ENCODE results near the gene CEP70. TPM values are rescaled to one million over a fixed set of nuclear protein-coding genes. Genes with fewer than 3 reads are reported as not detected.
"Not testable (repeated sequence)": the region's sequence is repeated elsewhere in the genome, so short reads cannot be mapped to it uniquely, and the experiment has no call there.

CEP70 gene
- total RNA-seq, 2 experiments from 2014 or later: 14.5 to 15.9 TPM

DNA sequence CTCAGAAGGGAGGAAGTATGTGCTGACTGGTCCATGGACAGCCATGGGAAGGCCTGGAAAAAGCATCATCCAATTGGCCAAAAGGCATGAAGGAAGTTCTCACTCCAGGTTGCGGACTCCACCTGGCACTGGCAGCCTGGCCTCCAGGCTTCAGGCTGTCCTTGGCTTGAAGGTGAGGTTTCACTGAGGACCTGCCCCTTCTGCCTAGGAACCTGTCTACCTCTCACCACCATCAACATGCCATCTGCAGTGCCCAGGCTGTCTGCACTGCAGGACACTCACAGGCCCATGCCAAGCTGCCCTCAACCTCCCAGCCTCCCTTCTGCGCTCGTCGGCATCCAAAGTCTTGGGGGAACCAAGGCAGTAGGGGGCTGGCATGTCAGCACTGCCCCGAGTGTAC lies 51.1 kb downstream of the CEP70 start:
- Mint-ChIP-seq H3K36me3 (ENCODE audit: low read depth) (peaks cover 67% of the 10 kb centered on the region), H3K9me3 (peaks cover 47% of the 10 kb centered on the region), H3K27me3 (no peaks in the 10 kb centered on the region), H3K4me1 (no peaks in the 10 kb centered on the region), H3K27ac (no peak overlapping the region), H3K4me3 (no peak overlapping the region)
- POLR2A ChIA-PET: no interaction called here
- no peak for DNase-seq
- CTCF ChIA-PET: interaction anchor here (0.6 to 0.9 kb wide), 3 partner anchors 62 to 493 kb away, joined by 3 read pairs; no protein-coding TSS in a partner anchor

DNA sequence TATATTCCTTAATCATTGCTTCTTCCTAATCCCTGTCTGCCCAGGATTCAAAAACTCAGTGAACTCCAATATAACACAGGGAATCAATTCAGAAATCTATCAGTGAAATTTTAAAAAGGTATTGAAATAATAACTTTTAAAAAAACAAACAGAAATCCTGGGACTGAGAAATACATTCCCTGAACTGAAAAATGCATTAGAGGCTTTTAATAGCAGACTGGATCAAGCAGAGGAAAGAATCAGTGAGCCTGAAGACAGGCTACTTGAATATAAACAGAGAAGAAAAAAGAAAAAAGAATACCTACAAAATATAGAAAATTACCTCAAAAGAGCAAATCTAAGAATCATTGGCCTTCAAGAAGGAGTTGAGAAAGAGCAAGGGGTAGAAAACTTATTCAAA lies 54.7 kb downstream of the CEP70 start:
- POLR2A ChIA-PET: no interaction called here
- Mint-ChIP-seq H3K4me3 (no peak overlapping the region), H3K27me3 (no peaks in the 10 kb centered on the region), H3K4me1 (no peaks in the 10 kb centered on the region), H3K36me3 (ENCODE audit: low read depth) (peaks cover 54% of the 10 kb centered on the region), H3K27ac (no peak overlapping the region), H3K9me3 (peaks cover 27% of the 10 kb centered on the region)
- CTCF ChIA-PET: no interaction called here
- no peak for DNase-seq

DNA sequence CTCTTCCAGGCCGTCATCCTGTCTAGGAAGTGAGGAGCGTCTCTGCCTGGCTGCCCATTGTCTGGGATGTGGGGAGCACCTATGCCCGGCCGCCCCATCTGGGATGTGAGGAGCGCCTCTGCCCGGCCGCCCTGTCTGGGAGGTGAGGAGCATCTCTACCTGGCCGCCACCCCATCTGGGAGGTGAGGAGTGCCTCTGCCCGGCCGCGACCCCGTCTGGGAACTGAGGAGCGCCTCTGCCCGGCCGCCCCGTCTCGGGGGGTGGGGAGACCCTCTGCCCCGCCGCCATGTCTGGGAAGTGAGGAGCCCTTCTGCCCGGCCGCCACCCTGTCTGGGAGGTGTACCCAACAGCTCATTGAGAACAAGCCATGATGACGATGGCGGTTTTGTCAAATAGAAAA lies 72.6 kb downstream of the CEP70 start:
- H3K36me3 Mint-ChIP-seq (ENCODE audit: low read depth): peaks cover 47% of the 10 kb centered on the region
- H3K4me3 Mint-ChIP-seq, DNase-seq, H3K9me3 Mint-ChIP-seq, POLR2A ChIA-PET, H3K27me3 Mint-ChIP-seq, H3K27ac Mint-ChIP-seq, H3K4me1 Mint-ChIP-seq: not testable (repeated sequence)
- CTCF ChIA-PET: interaction anchor here (1.2 kb wide), 1 partner anchor 73 kb away, joined by 3 read pairs; the partner anchor contains the start of gene CEP70

DNA sequence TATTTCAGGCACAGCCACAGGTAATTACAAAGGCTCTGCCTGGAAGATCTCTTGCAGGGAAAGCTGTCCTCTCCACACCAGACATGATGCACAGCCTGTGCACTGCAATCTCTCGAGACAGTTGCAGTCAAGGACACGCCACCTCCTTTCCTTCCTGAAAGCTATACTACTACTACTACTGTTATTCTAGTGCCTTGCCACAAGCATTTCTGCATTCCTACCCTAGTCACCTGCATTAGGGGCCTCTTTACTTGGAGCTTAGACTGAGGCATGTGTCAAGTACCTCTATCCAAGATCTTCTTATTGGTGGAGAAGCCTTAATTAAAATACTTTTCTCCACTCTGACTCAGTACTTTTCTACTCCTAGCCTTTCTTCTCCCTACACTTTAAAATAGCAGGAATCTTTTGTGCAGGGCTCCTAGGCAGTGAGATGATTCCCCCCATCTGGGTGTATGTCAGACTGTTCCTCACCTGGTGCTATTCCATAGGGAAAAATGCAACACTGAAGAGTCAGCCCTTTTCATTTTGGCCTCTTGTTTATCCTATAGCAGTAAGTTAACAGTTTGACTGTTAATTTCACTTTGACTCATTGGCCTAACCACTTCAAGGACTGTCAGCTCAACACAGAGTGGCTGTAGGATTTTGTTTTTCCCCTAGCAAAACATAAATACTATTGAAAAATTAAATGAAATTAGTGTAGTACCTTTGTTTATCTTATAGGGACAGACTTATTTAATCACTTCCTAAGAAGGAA lies 80.8 kb downstream of the CEP70 start:
- Mint-ChIP-seq H3K36me3 (ENCODE audit: low read depth) (peaks cover 27% of the 10 kb centered on the region), H3K4me3 (peak overlapping the region; percentile 12), H3K9me3 (peaks cover 1% of the 10 kb centered on the region), H3K4me1 (peaks cover 27% of the 10 kb centered on the region), H3K27ac (peak overlapping the region; percentile 78), H3K27me3 (no peaks in the 10 kb centered on the region)
- ChIA-PET POLR2A (interaction anchor here (0.6 kb wide), 2 partner anchors 16 to 327 kb away, joined by 4 read pairs; no protein-coding TSS in a partner anchor), CTCF (interaction anchor here (1.1 to 1.6 kb wide), 3 partner anchors 13 to 402 kb away, joined by 3 to 5 read pairs (median 3); no protein-coding TSS in a partner anchor)
- DNase-seq: peak; percentile 41

DNA sequence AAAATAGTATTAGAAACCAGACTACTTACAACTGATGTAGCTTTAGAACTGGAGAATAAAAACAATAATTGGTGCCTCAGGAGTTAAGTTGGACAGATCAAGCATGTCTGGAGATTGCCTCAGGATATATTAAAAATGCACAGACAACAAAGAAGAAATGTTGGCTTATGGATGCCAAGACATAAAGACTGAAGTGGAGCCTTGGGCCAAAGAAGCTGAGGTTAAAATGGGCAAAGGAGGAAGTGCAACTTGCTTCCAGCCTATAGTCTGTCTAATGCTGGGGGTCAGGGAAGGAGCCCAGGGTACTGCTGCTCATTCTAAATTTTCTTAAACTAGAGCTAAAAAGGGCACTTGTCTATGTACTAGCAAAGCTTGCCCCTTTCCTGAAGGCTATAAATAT lies 82.1 kb downstream of the CEP70 start:
- POLR2A ChIA-PET: no interaction called here
- Mint-ChIP-seq H3K9me3 (no peaks in the 10 kb centered on the region), H3K36me3 (ENCODE audit: low read depth) (peaks cover 17% of the 10 kb centered on the region)

DNA sequence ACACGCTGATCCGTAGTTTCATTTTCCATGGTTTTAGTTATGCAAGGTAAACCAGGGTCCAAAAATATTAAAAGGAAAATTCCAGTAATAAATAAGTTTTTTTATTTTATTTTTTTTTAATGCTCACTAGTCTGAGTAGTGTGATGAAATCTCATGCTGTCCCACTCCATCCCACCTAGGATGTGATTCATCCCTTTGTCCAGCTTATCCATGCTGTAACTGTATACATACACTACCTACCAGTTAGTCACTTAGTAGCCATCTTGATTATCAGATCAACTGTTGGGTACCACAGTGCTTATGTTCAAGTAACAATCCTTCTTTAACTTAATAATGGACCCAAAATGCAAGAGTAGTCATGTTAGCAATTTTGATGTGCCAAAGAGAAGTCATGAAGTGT lies 84.5 kb downstream of the CEP70 start:
- no peak overlapping the region for H3K27ac Mint-ChIP-seq
- peaks cover 8% of the 10 kb centered on the region for H3K36me3 Mint-ChIP-seq (ENCODE audit: low read depth)
- H3K4me1 Mint-ChIP-seq: peaks cover 27% of the 10 kb centered on the region
- H3K4me3 Mint-ChIP-seq: no peak overlapping the region
- no peaks in the 10 kb centered on the region for H3K9me3 Mint-ChIP-seq
- no peak for DNase-seq
- ChIA-PET POLR2A (no interaction called here), CTCF (no interaction called here)
- no peaks in the 10 kb centered on the region for H3K27me3 Mint-ChIP-seq

More for the DNA sequence above, 82.1 kb downstream of the CEP70 start:
- Mint-ChIP-seq H3K4me3 (no peak overlapping the region), H3K4me1 (peaks cover 27% of the 10 kb centered on the region), H3K27ac (no peak overlapping the region), H3K27me3 (no peaks in the 10 kb centered on the region)
- CTCF ChIA-PET: interaction anchor here (1.5 kb wide), 1 partner anchor 404 kb away, joined by 5 read pairs; no protein-coding TSS in a partner anchor
- no peak for DNase-seq

DNA sequence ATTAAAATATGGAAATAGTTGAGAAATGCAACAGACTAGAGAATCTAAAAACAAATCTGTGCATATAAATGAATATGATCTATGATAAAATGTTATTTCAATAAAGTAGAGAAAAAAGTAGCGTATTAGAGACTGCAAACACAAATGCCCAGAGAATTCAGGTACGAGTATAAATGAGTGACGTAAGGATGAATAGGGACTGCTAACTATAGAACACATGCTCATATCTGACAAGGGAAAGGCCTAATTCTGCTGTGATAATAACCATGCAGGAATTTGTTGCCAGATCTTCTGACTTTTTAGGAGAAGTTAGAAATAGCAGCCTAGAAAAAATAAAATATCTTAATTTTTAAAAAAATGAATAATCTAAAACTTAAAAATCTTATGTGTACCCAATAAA lies 86.5 kb downstream of the CEP70 start:
- H3K4me1 Mint-ChIP-seq: peaks cover 9% of the 10 kb centered on the region
- CTCF ChIA-PET: no interaction called here
- POLR2A ChIA-PET: no interaction called here

DNA sequence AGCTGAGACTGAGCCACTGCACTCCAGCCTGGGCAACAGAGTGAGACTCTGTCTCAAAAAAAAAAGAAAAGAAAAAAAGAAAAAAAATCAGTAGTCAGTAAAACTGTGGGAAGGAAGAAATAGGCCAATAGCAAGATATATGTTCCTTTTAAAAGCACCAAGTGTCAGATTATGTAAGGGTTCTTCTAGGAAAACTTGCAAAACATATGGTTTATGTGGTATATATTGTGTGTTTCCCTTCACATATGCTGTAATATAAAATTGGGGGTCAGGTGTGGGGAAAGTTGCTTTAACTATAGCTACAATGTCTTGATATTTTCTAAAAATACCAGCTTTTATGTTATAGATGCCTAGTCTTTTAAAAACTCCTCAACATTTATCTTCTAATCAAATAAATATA lies 95.1 kb downstream of the CEP70 start:
- Mint-ChIP-seq H3K36me3 (ENCODE audit: low read depth) (peaks cover 7% of the 10 kb centered on the region), H3K4me3 (no peak overlapping the region), H3K9me3 (no peaks in the 10 kb centered on the region), H3K4me1 (peaks cover 5% of the 10 kb centered on the region), H3K27me3 (no peaks in the 10 kb centered on the region), H3K27ac (no peak overlapping the region)
- ChIA-PET POLR2A (no interaction called here), CTCF (no interaction called here)
- no peak for DNase-seq

More for the DNA sequence above, 86.5 kb downstream of the CEP70 start:
- no peak overlapping the region for H3K27ac Mint-ChIP-seq
- no peak overlapping the region for H3K4me3 Mint-ChIP-seq
- H3K36me3 Mint-ChIP-seq (ENCODE audit: low read depth): peaks cover 13% of the 10 kb centered on the region
- H3K9me3 Mint-ChIP-seq: no peaks in the 10 kb centered on the region
- DNase-seq: no peak
- H3K27me3 Mint-ChIP-seq: no peaks in the 10 kb centered on the region

DNA sequence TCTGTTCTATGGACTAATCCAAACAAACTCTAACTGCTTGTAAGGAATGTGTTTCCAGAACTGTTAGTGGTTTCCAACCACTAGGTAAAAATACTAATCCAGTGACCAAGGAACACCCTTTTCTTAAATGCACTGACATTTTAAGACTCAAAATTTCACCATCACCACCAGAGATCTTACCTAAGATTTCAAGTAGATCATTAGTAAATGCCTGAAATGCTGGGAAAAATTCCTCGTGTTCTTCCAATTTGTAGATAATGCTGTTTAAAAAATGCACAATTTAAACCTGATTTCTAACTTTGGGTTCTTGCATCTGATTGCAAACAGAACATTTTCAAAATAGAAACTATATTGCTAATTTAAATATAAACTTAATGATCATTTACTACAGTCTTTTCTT lies 96.2 kb downstream of the CEP70 start:
- DNase-seq: no peak
- H3K9me3 Mint-ChIP-seq: no peaks in the 10 kb centered on the region
- peaks cover 6% of the 10 kb centered on the region for H3K4me1 Mint-ChIP-seq
- CTCF ChIA-PET: interaction anchor here (0.7 kb wide), 1 partner anchor 9 kb away, joined by 3 read pairs; no protein-coding TSS in a partner anchor
- no peak overlapping the region for H3K27ac Mint-ChIP-seq
- H3K27me3 Mint-ChIP-seq: no peaks in the 10 kb centered on the region
- H3K4me3 Mint-ChIP-seq: no peak overlapping the region
- POLR2A ChIA-PET: no interaction called here
- H3K36me3 Mint-ChIP-seq (ENCODE audit: low read depth): peaks cover 8% of the 10 kb centered on the region

DNA sequence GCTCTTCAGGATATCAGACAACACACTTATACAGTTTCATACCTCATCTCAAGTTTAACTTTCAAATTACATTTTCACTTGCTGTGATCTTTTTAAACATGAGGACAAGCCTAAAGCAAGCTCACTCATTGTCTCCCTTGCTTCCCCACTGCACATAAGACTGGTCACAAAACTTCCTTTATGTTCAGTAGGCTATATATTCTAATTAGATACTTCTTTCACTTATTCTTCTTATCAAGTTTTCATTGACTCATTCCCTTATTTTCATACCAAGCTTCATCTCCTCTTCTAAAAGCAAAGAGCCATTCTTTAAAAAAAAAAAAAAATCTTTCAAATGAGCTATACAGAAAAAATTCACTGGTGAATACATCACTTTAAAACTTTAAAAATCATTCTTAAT lies 97.0 kb downstream of the CEP70 start:
- peaks cover 6% of the 10 kb centered on the region for H3K4me1 Mint-ChIP-seq
- POLR2A ChIA-PET: no interaction called here
- CTCF ChIA-PET: no interaction called here
- no peaks in the 10 kb centered on the region for H3K27me3 Mint-ChIP-seq
- H3K4me3 Mint-ChIP-seq: no peak overlapping the region
- no peak for DNase-seq
- H3K36me3 Mint-ChIP-seq (ENCODE audit: low read depth): peaks cover 8% of the 10 kb centered on the region
- no peaks in the 10 kb centered on the region for H3K9me3 Mint-ChIP-seq
- H3K27ac Mint-ChIP-seq: no peak overlapping the region

DNA sequence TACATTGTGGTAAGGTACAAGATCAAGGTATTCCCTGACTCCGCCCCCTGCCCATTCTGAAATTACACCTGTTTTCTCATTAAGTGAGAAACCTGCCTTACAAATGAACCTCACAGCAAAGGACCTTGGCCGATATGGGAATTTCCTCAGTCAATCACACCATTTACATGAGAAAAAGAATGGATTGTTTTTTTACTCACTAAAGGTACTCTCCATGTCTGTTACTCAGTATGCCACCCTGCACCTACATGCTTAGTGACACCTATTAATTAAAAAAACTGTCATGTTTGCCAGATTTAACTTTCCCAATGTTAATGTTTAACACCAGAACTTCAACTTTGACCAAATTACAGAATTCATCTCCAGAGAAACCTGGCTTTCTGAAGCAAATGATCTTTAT lies 97.6 kb downstream of the CEP70 start:
- ChIA-PET POLR2A (no interaction called here), CTCF (interaction anchor here (0.5 to 1.1 kb wide), 2 partner anchors 99 to 346 kb away, joined by 3 read pairs; no protein-coding TSS in a partner anchor)
- DNase-seq: no peak
- Mint-ChIP-seq H3K27me3 (no peaks in the 10 kb centered on the region), H3K27ac (no peak overlapping the region), H3K36me3 (ENCODE audit: low read depth) (peaks cover 8% of the 10 kb centered on the region), H3K9me3 (no peaks in the 10 kb centered on the region), H3K4me1 (peaks cover 6% of the 10 kb centered on the region), H3K4me3 (no peak overlapping the region)

DNA sequence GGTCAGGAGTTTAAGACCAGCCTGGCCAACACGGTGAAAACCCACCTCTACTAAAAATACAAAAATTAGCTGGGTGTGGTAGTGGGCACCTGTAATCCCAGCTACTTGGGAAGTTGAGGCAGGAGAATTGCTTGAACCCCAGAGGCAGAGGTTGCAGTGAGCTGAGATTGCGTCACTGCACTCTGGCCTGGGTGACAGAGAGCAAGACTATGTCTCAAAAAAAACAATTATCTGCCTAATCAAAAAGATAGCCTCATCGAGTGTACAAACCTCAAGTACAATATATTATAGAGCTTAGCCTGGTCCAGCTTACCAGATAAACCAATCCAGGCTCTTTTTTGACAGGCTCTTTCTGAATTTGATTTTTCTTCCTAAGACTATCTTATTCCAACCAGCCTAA lies 98.4 kb downstream of the CEP70 start:
- H3K9me3 Mint-ChIP-seq: not testable (repeated sequence)
- CTCF ChIA-PET: interaction anchor here (0.5 to 1.1 kb wide), 3 partner anchors 99 to 423 kb away, joined by 3 to 5 read pairs (median 3); no protein-coding TSS in a partner anchor

DNA sequence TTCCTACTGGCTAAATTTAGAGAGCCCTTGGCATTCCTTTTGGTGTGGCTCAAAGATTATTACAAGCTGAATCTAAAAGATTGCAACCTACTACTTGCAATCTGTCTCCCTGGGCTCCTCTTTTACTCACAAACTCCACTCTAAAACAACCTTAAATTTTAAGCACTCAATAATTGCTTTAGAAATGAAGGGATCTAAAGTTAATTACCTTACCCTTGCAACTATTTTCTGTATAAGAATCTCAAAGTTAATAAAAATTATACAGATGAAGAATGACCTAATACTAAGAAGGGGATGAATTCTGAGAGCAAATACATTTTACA lies 99.5 kb downstream of the CEP70 start:
- Mint-ChIP-seq H3K4me1 (peaks cover 6% of the 10 kb centered on the region), H3K9me3 (peaks cover 2% of the 10 kb centered on the region), H3K4me3 (no peak overlapping the region), H3K36me3 (ENCODE audit: low read depth) (peaks cover 7% of the 10 kb centered on the region), H3K27ac (no peak overlapping the region), H3K27me3 (no peaks in the 10 kb centered on the region)
- ChIA-PET CTCF (no interaction called here), POLR2A (no interaction called here)
- no peak for DNase-seq

More for the DNA sequence above, 98.4 kb downstream of the CEP70 start:
- H3K36me3 Mint-ChIP-seq (ENCODE audit: low read depth); DNase-seq; H3K4me3 Mint-ChIP-seq; POLR2A ChIA-PET; H3K4me1 Mint-ChIP-seq; H3K27ac Mint-ChIP-seq; H3K27me3 Mint-ChIP-seq: not testable (repeated sequence)

All from activated CD4-positive, alpha-beta T cell treated with anti-CD3 and anti-CD28 coated beads, Interleukin-2, amount 10 ng/mL, durations not matched to agents 7 days and 5 days (primary cell).